Fibroblast of the aortic adventitia (primary cell): ENCODE measurements around the gene PHC2. TPM values are rescaled to one million over a fixed set of nuclear protein-coding genes. Genes with fewer than 3 reads are reported as not detected.

Experiments
- DNase-seq: peaks from one replicate; pipeline ENCODE4 v3.0.0-alpha.2; 2010; ENCODE audit warnings: low read depth
- H3K4me3 ChIP-seq: 2 replicates; pipeline ENCODE4 v1.5.1; 2011; ENCODE audit warnings: low read depth, mild to moderate bottlenecking, control low read depth, low read length, moderate library complexity
- total RNA-seq: library from RNA; depleted of rRNA; stranded (reverse); fragments of >200 nt; gene quantifications from 2 replicates; pipeline ENCODE4 v1.2.3, GENCODE V29; 2012; ENCODE audit warnings: low replicate concordance
- TF ChIP-seq, protein P1 (sequence below): IDR thresholded peaks from 2 replicates; pipeline ENCODE4 v1.5.1; 2011; ENCODE audit warnings: mild to moderate bottlenecking, low read length, control low read depth, inconsistent platforms; ENCODE audit not compliant: insufficient read depth

PHC2 gene
- total RNA-seq, 1 donor, result 50.5 TPM

DNA sequence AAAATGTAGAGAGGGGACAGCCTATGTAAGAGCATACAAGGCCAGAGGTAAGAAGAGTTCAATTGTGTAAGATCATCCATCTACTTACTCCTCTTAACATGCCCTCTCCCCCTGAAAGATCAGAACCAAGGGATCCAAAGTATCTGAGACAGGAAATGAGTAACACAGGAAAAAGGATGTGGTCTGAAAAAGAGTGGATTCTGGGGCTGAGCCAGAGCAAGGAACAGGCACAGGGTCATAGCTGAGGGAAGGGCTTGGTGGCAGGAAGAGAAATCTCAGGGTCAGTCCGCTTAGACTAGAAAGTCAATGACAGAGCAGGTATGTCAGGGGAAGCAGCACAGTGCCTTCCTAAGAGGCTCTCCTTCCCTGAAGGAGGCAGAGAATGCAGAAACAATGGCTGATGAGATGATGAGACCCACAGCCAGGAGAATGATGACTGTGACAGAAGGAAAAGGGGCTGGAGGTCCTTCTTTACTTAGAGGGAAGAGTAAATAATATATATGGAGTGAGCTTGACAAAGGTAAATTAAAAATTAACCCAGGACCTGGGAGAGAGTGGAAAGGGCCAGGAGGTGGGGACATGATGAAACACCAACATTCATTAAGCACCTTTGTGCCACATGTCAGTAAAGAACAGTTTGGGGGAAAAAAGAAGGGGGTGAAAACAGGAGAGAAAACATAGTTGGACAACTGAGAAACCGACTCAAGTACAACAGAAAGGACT, 83.8 kb downstream of the PHC2 start:
- TF ChIP-seq, protein P1, sequence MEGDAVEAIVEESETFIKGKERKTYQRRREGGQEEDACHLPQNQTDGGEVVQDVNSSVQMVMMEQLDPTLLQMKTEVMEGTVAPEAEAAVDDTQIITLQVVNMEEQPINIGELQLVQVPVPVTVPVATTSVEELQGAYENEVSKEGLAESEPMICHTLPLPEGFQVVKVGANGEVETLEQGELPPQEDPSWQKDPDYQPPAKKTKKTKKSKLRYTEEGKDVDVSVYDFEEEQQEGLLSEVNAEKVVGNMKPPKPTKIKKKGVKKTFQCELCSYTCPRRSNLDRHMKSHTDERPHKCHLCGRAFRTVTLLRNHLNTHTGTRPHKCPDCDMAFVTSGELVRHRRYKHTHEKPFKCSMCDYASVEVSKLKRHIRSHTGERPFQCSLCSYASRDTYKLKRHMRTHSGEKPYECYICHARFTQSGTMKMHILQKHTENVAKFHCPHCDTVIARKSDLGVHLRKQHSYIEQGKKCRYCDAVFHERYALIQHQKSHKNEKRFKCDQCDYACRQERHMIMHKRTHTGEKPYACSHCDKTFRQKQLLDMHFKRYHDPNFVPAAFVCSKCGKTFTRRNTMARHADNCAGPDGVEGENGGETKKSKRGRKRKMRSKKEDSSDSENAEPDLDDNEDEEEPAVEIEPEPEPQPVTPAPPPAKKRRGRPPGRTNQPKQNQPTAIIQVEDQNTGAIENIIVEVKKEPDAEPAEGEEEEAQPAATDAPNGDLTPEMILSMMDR, result no peak

DNA sequence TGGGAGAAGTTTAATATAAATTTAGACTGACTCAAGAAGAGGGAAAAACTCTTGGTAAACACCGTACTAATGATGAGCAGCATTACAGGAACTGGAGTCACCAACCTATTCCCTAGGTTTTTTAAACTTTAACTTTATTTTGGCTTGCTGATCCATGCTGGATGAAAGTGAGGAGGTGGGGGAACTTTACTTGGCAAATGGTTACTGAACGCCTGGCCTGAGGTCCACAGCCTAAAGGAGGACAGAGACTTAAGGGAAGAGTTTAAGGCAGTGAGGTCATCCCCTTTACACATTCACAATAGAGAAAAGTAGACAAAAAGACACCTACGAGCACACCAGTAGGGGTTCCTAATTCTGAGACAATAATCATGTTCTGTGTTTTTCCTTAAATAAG, 84.4 kb downstream of the PHC2 start:
- DNase-seq, result no peak
- H3K4me3 ChIP-seq, result peak overlapping the region; percentile 82
- TF ChIP-seq, protein P1, result no peak

More for the DNA sequence above, 83.8 kb downstream of the PHC2 start:
- DNase-seq, result peak; percentile 89
- H3K4me3 ChIP-seq, result peak overlapping the region; percentile 82

DNA sequence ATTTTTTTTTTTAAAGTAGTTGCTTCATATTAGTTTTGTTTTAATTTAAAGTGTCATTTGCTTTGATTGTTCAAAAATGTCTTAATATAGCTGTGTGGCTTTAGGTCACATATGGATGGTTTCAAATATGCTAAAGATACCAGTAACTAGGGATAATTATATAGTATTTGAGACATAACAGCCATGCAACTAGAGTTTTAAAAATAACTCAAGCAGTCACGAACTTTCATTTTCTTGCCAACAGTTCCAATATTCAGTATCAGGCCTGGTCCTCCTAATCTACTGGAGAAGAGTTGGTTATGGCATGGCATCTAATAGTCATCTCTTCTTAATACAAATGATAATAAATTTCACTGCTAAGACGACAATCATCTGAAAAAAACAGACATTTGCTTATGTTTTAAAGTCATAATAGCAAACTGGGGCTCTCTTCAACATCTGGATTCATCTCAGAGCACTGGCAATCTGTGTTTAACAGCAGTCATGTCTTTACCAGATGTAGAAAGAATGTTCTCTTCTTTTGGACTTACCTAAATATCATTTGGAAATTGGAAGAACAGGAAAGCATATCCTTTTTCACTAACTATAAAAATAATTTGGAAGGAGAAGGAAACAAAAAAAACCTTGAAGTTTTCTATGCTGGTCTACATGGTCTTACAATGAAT, 85.9 kb downstream of the PHC2 start:
- DNase-seq, result peak; percentile 30
- no peak overlapping the region for H3K4me3 ChIP-seq
- TF ChIP-seq, protein P1, result no peak

DNA sequence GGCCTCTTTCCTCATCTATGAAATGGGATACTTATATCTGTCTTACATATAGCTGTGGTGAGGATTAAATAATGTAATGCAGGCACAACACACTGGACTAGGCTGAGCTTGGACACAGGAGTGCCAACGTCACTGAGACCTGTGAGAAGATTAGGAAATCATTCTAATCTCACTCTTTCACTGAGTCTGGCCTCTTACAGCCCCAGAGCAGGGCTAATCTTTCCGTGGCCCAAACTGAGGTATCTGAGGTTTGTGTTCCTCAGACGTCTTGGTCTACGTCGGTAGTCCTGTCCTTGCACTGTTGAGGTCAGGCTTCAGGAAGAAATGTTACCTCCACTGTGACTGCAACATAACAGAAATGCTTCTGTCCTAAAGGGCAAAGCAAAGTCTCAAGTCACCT, 87.4 kb downstream of the PHC2 start:
- no peak overlapping the region for H3K4me3 ChIP-seq
- peak; percentile 67 for DNase-seq
- TF ChIP-seq, protein P1, result no peak

GRCh38 chr1:33342041-33342723, 88.7 kb downstream of the PHC2 start:
- TF ChIP-seq, protein P1, result no peak
- H3K4me3 ChIP-seq, result peak overlapping the region; percentile 29
- peak; percentile 96 for DNase-seq

DNA sequence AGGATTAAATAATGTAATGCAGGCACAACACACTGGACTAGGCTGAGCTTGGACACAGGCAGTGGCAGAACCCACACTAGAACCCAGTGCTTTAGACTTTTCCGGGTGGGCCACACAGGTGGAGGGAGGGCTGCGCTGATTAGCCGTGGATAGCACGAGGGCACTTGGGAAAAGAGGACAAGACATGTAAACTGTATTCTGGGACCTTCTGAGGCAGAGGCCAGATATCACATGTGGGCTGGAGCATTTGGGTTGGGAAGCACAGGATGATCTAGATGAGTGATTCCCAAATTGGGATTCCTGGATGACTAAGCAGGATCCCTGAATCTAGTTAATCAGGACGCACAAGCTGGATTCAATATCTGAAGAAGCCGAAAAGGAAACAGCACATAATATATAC, 89.7 kb downstream of the PHC2 start:
- DNase-seq, result no peak
- no peak overlapping the region for H3K4me3 ChIP-seq
- TF ChIP-seq, protein P1, result no peak
